Kidney (tissue), 14 donors: ENCODE measurements around the gene TBC1D32. TPM values are rescaled to one million over a fixed set of nuclear protein-coding genes. Genes with fewer than 3 reads are reported as not detected.
"Not testable (repeated sequence)": the region's sequence is repeated elsewhere in the genome, so short reads cannot be mapped to it uniquely, and the experiment has no call there.

ENCODE experiments used
- DNase-seq, 5 donors: peaks; one replicate each; pipeline ENCODE4 v3.0.0-alpha.2; 2013 to 2020
- FAIRE-seq: peaks from 2 replicates; lab custom pipeline; 2012; peaks lifted over from hg19 to GRCh38; lab: Jason Lieb, UNC
- H3K27ac ChIP-seq, 2 donors: one replicate each; pipeline ENCODE4 v1.7.0; 2013; ENCODE audit warnings: low read depth in 2 of 2, low read length in 2 of 2, inconsistent platforms in 1 of 2
- H3K27me3 ChIP-seq: one replicate; pipeline ENCODE4 v1.7.1; 2013; ENCODE audit warnings: low read length, inconsistent platforms; ENCODE audit not compliant: control insufficient read depth, insufficient read depth
- H3K36me3 ChIP-seq, 3 donors: one replicate each; pipeline versions ENCODE4 v1.7.0 to v1.7.1; 2013; ENCODE audit warnings: low read length in 3 of 3, control low read depth in 1 of 3, inconsistent platforms in 1 of 3; ENCODE audit not compliant: insufficient read depth in 3 of 3, control insufficient read depth in 2 of 3
- H3K4me1 ChIP-seq, 3 donors: one replicate each; pipeline versions ENCODE4 v1.7.0 to v1.7.1; 2013; ENCODE audit warnings: low read length in 3 of 3, inconsistent platforms in 1 of 3, low read depth in 1 of 3; ENCODE audit not compliant: control insufficient read depth in 2 of 3, insufficient read depth in 2 of 3
- H3K4me3 ChIP-seq, 3 donors: one replicate each; pipeline versions ENCODE4 v1.7.0 to v1.8.1; 2013; ENCODE audit warnings: low read length in 3 of 3, control low read depth in 1 of 3, inconsistent platforms in 1 of 3
- H3K9ac ChIP-seq, 3 donors: one replicate each; pipeline versions ENCODE4 v1.7.0 to v1.7.1; 2013; ENCODE audit warnings: low read length in 3 of 3, control low read depth in 1 of 3, inconsistent platforms in 1 of 3
- H3K9me3 ChIP-seq, 3 donors: one replicate each; pipeline versions ENCODE4 v1.7.0 to v1.7.1; 2013; ENCODE audit warnings: low read length in 3 of 3, control low read depth in 1 of 3, inconsistent platforms in 1 of 3; ENCODE audit not compliant: control insufficient read depth in 2 of 3, insufficient read depth in 1 of 3
- intact Hi-C: fragments of 100-400 bp; cut with DNase I; formaldehyde crosslinking; loops from one replicate; pipeline ENCODE4 v1.11.1; 2022
- polyA plus RNA-seq: library from polyadenylated mRNA; stranded (reverse); fragments of 350-450 nt; fragmentation: Illumina TruSeq; extraction: RNeasy Lipid Tissue Mini Kit (QIAGEN cat#74804); gene quantifications from one replicate; pipeline ENCODE4 v1.2.3, GENCODE V29; 2014; ENCODE audit warnings: low read depth, low replicate concordance; ENCODE audit not compliant: insufficient read depth
- total RNA-seq: library from RNA; stranded (reverse); fragmentation: NEBNext Ultra II Directional; extraction: Animal tissue kit (Norgen Biotek cat#: 25700); gene quantifications from one replicate; pipeline ENCODE4 v1.2.1, GENCODE V29; 2021
- TF ChIP-seq, protein P1 (sequence below): IDR thresholded peaks from 3 replicates; pipeline ENCODE4 v1.5.1; 2012; ENCODE audit warnings: mild to moderate bottlenecking, moderate library complexity, borderline replicate concordance; ENCODE audit not compliant: insufficient read depth; ENCODE audit errors: extremely low read depth
- donor health status: control.
- donor health status: control.
- donor health status: control.
- donor health status: control.
- donor health status: control.
- donor health status: DM: yes; HTN: yes; CAD: no.
- donor health status: Normal renal cell carcinoma (clear cell type).

TBC1D32 gene
- total and polyA plus RNA-seq, 2 donors from 2014 or later = 1.9 to 12.4 TPM

GRCh38 chr6:121055572-121056163 is 278.6 kb downstream of the TBC1D32 start:
- Histone ChIP-seq H3K9ac (no peak overlapping the region), H3K9me3 (no peaks in the 10 kb centered on the region), H3K4me1 (no peaks in the 10 kb centered on the region), H3K4me3 (no peak overlapping the region), H3K27ac (no peak overlapping the region), H3K36me3 (no peaks in the 10 kb centered on the region), H3K27me3 (no peaks in the 10 kb centered on the region)
- TF ChIP-seq, protein P1, sequence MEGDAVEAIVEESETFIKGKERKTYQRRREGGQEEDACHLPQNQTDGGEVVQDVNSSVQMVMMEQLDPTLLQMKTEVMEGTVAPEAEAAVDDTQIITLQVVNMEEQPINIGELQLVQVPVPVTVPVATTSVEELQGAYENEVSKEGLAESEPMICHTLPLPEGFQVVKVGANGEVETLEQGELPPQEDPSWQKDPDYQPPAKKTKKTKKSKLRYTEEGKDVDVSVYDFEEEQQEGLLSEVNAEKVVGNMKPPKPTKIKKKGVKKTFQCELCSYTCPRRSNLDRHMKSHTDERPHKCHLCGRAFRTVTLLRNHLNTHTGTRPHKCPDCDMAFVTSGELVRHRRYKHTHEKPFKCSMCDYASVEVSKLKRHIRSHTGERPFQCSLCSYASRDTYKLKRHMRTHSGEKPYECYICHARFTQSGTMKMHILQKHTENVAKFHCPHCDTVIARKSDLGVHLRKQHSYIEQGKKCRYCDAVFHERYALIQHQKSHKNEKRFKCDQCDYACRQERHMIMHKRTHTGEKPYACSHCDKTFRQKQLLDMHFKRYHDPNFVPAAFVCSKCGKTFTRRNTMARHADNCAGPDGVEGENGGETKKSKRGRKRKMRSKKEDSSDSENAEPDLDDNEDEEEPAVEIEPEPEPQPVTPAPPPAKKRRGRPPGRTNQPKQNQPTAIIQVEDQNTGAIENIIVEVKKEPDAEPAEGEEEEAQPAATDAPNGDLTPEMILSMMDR = peak; percentile 46
- intact Hi-C loops = no loop called here
- peak in 2 of 5 donors; percentile 66 to 73 for DNase-seq
- no peak for FAIRE-seq

- H3K9ac ChIP-seq, FAIRE-seq, DNase-seq, H3K4me1 ChIP-seq, intact Hi-C loops, H3K27ac ChIP-seq, H3K27me3 ChIP-seq, H3K4me3 ChIP-seq, H3K9me3 ChIP-seq, H3K36me3 ChIP-seq: not testable (repeated sequence)
Observed at GRCh38 chr6:121048593-121048992, 285.7 kb downstream of the TBC1D32 start.

GRCh38 chr6:121044905-121045304 is 289.4 kb downstream of the TBC1D32 start:
- peak; percentile 33 for FAIRE-seq
- H3K9me3 ChIP-seq, DNase-seq, H3K27me3 ChIP-seq, H3K36me3 ChIP-seq, intact Hi-C loops, H3K27ac ChIP-seq, H3K4me1 ChIP-seq, H3K9ac ChIP-seq, H3K4me3 ChIP-seq: not testable (repeated sequence)

DNA sequence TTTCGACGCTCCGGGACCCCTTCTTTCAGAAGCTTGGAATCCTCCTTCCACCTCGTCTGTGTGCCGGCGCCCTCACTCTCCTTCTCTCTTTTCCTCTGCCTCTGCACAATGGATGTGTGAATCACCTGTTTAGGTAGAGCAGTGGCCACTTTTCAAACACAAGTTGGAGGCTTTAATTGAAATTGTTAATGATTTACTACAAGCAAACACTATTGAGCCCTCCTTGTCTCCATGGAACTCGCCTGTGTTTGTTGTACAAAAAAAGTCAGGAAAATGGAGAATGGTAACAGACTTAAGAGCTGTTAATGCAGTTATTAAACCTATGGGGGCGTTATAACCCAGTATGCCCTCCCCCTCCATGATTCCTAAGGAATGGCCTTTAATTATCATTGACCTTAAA is 290.6 kb downstream of the TBC1D32 start:
- H3K9me3 ChIP-seq, H3K36me3 ChIP-seq, H3K9ac ChIP-seq, H3K27ac ChIP-seq, H3K4me1 ChIP-seq, intact Hi-C loops, H3K27me3 ChIP-seq, FAIRE-seq: not testable (repeated sequence)
- peak in 2 of 5 donors; percentile 34 to 43 for DNase-seq
- peak overlapping the region in 1 of 3 donors; percentile 27 for H3K4me3 ChIP-seq

GRCh38 chr6:121043211-121043610 is 291.1 kb downstream of the TBC1D32 start:
- H3K36me3 ChIP-seq, H3K9ac ChIP-seq, H3K4me1 ChIP-seq, H3K9me3 ChIP-seq, intact Hi-C loops, H3K27me3 ChIP-seq, H3K27ac ChIP-seq, DNase-seq, FAIRE-seq, H3K4me3 ChIP-seq: not testable (repeated sequence)
